H1 (cell line): Measurements from ENCODE around the gene CALML4.

Experiments used
- CTCF ChIP-seq, 3 experiments: IDR thresholded peaks; 1 replicate in 2 of 3; 2 replicates in 1 of 3; pipeline versions ENCODE4 v1.5.1 to v1.6.1; 2011; ENCODE audit warnings: low read length in 3 of 3, mild to moderate bottlenecking in 3 of 3, inconsistent platforms in 2 of 3, low read depth in 1 of 3, moderate library complexity in 1 of 3; ENCODE audit not compliant: insufficient read depth in 1 of 3; ENCODE audit errors: control extremely low read depth in 1 of 3
- JUN ChIP-seq: IDR thresholded peaks from 2 replicates; pipeline ENCODE4 v1.6.1; 2011; ENCODE audit warnings: low read depth, mild to moderate bottlenecking, improper control_type of control experiment, low read length

DNA sequence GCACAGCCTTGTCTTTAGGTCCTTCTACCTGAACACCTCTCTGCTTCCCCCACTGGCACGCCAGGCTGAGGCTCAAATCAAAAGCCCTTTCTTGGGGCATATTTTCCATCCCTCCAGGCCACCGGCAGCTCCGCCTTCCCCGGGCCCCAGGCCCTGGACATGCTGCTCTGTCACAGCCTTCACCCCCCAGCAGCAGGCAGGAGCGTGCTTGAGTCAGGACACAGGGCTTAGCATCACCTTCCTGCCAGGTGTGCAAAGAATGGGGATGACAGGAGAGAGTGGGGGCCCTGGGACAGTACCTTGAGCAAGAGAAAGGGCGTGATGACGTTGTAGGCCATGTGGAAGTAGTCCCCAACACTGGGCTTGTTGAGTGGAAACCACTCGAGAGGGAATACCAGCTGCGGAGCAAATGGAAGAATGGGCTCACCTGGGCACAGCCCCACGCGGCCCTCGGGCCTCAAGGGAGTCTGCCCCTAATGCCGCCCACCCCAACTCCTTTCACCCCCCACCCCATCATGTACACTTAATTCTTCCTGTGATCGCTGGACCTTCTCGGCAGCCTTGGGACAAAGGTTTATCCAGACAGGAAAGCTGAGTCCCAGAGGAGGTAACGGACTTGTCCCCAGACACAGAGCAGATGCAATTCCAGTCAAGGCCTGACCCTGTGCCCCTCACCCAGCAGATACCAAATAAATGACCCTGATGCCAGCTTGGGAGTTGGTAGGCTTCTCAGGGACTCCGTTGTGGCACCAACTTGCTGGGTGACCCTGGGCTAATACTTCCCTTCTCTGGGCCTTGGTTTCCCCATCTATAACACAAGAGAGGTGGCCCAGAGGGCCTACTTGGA is 9.1 kb upstream of the CALML4 start:
- TF ChIP-seq CTCF (IDR thresholded peaks at IDR 0.05; ENCODE audit: control extremely low read depth in 1 of 3, insufficient read depth in 1 of 3, low read depth in 1 of 3, low read length in 3 of 3) (no peak), JUN (no peak)
